Kasumi-1 (cell line): Measurements from ENCODE around the gene CTAG1B.
A peak's percentile ranks its signal among the peaks of the same experiment; 100 is the strongest.
"Not testable (repeated sequence)": the region's sequence is repeated elsewhere in the genome, so short reads cannot be mapped to it uniquely, and the experiment has no call there.

ENCODE experiments used
- DNase-seq, 2 experiments: peaks; one replicate each; lab custom pipeline; 2025; lab: John Stamatoyannopoulos, UW

Gene CTAG1B

DNA sequence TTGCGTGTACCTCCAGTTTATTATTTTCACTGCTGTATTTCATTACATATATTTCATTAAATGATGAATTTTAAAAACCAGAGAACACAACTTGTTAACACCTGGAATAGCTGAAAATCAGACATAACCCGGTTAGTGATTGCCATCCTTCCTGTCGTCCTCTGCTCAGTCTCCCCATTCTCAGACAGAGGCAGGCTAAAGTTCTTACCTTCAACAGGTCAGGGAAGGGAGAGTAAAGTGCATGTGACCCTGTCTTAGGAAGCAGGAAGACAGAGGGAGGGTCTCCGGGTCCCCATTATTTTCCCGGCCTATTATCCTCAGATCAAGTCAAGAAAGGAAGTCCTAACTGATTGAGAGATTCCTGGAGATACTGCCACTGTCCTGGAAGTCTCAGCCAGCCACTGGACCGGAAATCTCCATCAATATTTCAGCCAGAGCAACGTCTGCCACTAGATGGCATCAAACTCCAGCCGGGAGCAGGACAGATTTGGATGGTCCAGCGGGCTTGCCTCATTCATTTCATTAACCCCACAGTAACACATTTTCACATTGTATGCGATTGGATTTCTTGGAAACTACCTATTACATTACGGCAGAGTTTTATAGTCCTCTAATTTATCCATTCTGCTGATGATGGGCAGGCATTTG lies 1.8 kb upstream of the CTAG1B start:
- not testable (repeated sequence) for DNase-seq

- DNase-seq, result not testable (repeated sequence)
Observed at GRCh38 chrX:154613586-154613985, 5.5 kb downstream of the CTAG1B start.

DNA sequence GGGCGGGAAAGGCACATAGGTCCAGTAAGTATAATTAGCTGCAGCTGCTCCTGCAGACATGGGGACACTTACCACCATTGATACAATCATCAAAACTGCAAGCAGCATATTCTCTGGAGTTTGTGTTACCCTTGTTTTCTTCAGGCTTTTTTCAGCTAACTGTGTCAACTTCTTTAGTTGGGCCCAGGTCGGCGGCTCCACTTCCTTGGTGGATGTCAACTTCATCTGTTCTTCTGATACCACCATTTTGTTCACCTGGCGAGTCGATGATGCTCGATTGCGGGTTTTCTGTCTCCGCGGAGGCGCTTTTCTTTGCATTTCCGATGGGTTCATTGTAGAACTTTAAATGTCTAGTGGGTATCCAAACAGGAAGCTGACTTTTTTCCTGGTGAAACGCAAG lies 7.9 kb downstream of the CTAG1B start:
- DNase-seq, result not testable (repeated sequence)

DNA sequence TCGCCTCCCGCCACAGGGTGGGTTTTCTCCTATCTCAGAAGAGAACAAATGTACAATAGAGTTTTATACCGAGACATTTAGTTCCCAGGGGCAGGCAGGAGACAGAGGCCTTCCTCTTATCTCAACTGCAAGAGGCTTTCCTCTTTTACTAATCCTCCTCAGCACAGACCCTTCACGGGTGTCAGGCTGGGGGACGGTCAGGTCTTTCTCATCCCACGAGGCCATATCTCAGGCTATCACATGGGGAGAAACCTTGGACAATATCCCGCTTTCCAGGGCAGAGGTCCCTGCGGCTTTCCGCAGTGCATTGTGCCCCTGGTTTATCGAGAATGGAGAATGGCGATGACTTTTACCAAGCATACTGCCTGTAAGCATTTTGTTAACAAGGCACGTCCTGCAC lies 10.3 kb downstream of the CTAG1B start:
- not testable (repeated sequence) for DNase-seq

- not testable (repeated sequence) for DNase-seq
Observed at GRCh38 chrX:154607976-154608375, 11.1 kb downstream of the CTAG1B start.

GRCh38 chrX:154607370-154607769 lies 11.7 kb downstream of the CTAG1B start:
- no peak for DNase-seq

GRCh38 chrX:154605566-154605965 lies 13.5 kb downstream of the CTAG1B start:
- no peak for DNase-seq

DNA sequence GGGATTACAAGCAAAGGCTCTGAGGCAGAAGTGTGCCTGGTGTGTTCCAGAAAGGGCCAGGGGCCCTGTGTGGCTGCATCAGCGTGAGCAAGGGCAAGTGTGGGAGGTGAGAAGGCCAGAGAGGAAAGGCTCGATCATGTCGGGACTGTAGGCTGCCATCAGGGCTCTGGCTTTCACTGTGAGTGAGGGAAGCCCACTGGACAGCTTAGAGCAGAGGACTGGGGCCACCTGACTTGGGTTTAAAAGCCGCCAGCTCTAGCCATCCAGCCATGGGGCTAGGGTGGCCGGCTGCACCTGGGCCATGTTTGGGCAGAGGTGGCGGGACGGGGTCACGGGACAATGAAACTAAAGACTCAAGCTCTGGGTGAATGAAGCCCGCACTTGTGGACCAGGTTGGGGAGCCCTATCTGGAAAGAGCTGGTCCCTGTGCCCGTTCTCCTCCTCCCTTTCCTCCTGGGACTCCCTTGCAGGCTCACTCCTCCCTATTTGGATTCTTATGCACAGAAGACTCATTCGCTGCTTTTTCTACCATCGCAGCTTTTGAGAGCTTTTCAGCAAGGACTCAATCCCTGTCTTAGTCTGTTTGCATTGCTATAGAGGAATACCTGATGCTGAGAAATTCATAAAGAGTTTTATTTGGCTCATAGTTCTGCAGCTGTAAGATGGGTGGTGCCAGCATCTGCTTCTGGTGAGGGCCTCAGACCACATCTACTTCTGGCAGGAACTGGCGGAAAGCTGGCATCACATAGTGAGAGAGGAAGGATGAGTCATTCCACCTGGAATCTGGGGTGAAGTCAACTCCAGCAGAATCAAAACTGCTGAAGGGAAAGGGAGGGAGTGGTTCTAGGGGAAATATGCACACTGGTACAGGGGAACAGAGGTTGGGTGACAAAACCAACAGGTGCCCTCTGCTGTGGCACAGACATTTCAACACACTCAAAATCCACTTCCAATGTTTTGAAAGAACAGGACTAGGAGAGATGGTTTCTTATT lies 15.3 kb downstream of the CTAG1B start:
- peak in 1 of 2 experiments; percentile 8 for DNase-seq

- no peak for DNase-seq
Observed at GRCh38 chrX:154602766-154603437, 16.2 kb downstream of the CTAG1B start.

DNA sequence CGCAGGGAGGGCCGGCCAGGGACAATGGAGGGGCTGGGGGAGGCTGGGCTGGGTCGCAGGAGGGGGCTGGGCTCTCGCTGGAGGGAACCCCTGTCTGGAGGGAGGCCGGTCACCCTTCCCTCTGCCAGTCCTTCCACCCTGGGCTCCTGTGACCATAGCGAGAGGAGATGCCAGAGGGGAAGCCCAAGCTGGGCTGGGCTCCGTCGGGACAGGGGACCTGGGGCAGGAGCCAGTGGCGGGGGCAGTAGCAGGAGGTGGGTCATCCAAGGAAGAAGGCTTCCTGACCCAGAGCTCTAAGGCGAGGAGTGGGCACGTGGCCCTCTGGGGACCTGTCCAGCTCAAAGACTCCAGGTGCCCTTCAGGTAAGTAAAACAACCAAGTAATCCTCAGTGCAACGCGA lies 16.9 kb downstream of the CTAG1B start:
- DNase-seq, result no peak

DNA sequence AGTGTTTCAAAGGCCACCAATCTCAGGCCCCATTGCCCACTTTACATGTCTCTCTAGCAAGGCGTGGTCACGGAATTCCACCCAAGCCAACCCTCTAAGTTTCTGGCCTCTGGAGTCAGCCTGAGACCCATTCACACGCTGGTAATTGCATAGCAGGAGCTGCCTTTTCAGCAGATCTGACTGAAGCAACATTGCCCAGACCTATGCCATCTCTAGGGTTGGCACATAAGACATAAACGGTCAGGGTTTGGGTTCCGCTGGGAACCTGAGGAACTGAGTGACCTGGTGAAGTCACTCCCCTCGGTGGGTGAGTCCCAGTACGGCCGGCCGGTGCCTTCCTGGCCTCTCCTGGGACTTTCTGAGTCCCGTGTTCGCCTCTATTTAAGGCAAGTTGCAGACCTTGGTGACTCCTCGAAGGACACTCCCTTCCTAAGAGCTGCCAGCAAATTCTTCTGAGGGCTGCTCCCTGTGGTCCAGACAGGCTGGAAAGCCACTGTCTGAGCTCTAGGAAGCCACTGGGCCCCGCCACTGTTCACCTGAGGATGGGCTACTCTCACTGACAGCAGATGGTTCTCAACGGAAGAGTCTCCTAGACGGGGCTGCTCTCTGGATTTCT lies 18.2 kb downstream of the CTAG1B start:
- no peak for DNase-seq

GRCh38 chrX:154599531-154599930 lies 19.6 kb downstream of the CTAG1B start:
- DNase-seq, result no peak

GRCh38 chrX:154598656-154599055 lies 20.4 kb downstream of the CTAG1B start:
- DNase-seq, result no peak

- DNase-seq, result no peak
Observed at GRCh38 chrX:154597221-154597620, 21.9 kb downstream of the CTAG1B start.

GRCh38 chrX:154596290-154596929 lies 22.7 kb downstream of the CTAG1B start:
- peak; percentile 0 to 21 for DNase-seq

GRCh38 chrX:154595559-154596249 lies 23.4 kb downstream of the CTAG1B start:
- DNase-seq, result no peak

GRCh38 chrX:154594491-154594890 lies 24.6 kb downstream of the CTAG1B start:
- no peak for DNase-seq

- DNase-seq, result no peak
Observed at GRCh38 chrX:154593201-154593600, 25.9 kb downstream of the CTAG1B start.

DNA sequence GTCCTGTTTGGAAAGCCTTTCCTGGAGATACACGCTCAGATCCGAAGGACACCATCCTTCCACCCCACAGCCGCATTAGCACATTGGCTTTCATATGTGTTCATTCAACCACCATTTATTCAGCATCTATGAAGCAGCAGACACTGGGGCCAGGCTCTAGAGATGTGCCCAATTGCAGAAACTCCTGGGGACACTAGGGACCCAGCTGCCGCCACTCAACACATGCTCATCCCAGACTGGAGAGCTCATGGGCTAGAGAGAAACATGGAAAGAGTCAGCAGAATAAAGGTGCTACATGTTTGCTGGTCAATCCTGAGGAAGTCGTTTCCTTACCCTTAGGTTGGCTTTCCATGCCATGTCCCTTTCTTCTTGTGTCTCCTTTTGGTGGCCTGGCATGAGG lies 26.6 kb downstream of the CTAG1B start:
- DNase-seq, result no peak

DNA sequence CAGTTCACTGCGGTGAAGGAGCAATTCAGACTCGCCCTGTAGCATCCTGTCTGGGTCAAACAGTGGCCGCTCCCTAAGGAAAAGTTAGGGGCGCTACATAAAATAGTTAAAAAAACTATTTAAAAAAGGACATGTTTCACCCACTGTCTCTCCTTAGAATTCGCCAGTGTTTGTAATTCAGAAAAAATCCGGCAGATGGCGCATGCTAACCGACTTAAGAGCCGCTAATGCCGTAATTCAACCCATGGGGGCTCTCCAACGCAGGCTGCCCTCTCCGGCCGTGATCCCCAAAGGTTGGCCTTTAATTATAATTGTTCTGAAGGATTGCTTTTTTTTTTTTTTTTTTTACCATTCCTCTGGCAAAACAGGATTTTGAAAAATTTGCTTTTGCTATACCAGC lies 28.7 kb downstream of the CTAG1B start:
- DNase-seq, result not testable (repeated sequence)
